ENCODE results near the gene TM4SF5.

GRCh38 chr17:4766201-4766600, 5.5 kb upstream of the TM4SF5 start:
- TF ChIP-seq GATA2 (CRISPR knock-in tag; IDR thresholded peaks at IDR 0.05) (no peak), CTCF (IDR thresholded peaks at IDR 0.05) (no peak), SMC3 (IDR thresholded peaks at IDR 0.05; ENCODE audit: low read depth, low read length) (no peak), POLR2AphosphoS5 (IDR thresholded peaks at IDR 0.05; ENCODE audit: low read depth, low read length) (no peak), JUND (IDR thresholded peaks at IDR 0.05) (no peak), USF2 (IDR thresholded peaks at IDR 0.05; ENCODE audit: borderline replicate concordance, low read depth, low read length) (no peak), EP300 (IDR thresholded peaks at IDR 0.05; ENCODE audit: borderline replicate concordance in 1 of 2, low read depth in 1 of 2, low read length in 1 of 2) (no peak), NRF1 (IDR thresholded peaks at IDR 0.05; ENCODE audit: low read depth, low read length) (no peak), RAD21 (IDR thresholded peaks at IDR 0.05; ENCODE audit: low read length) (no peak)
- TF ChIP-seq, protein P1, sequence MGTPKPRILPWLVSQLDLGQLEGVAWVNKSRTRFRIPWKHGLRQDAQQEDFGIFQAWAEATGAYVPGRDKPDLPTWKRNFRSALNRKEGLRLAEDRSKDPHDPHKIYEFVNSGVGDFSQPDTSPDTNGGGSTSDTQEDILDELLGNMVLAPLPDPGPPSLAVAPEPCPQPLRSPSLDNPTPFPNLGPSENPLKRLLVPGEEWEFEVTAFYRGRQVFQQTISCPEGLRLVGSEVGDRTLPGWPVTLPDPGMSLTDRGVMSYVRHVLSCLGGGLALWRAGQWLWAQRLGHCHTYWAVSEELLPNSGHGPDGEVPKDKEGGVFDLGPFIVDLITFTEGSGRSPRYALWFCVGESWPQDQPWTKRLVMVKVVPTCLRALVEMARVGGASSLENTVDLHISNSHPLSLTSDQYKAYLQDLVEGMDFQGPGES (IDR thresholded peaks at IDR 0.05; ENCODE audit: low read depth, low read length): no peak

Data from SK-N-SH (cell line).